ENCODE data around the gene TMEM115.

TMEM115 gene

GRCh38 chr3:50347187-50347813, 12.0 kb downstream of the TMEM115 start:
- Histone ChIP-seq H3K9me3 (ENCODE audit: insufficient read depth, low read length) (no peaks in the 10 kb centered on the region), H2AFZ (ENCODE audit: low read depth, low read length) (no peak overlapping the region), H4K20me1 (ENCODE audit: insufficient read depth, low read length) (no peaks in the 10 kb centered on the region), H3K4me1 (ENCODE audit: low read length) (peaks cover 18% of the 10 kb centered on the region), H3K4me2 (ENCODE audit: low read length) (no peak overlapping the region), H3K9ac (ENCODE audit: low read length) (no peak overlapping the region), H3K27ac (ENCODE audit: low read length) (no peak overlapping the region), H3K27me3 (ENCODE audit: low read depth, low read length) (no peaks in the 10 kb centered on the region), H3K79me2 (ENCODE audit: low read length) (peaks cover 23% of the 10 kb centered on the region), H3K4me3 (ENCODE audit: low read length) (no peak overlapping the region), H3K36me3 (replicated peaks; ENCODE audit: low read depth, low read length) (peaks cover 7% of the 10 kb centered on the region)
- TF ChIP-seq CTCF (IDR thresholded peaks at IDR 0.05; ENCODE audit: low read depth, low read length), result peak; percentile 62
- TF ChIP-seq EZH2phosphoT487 (IDR thresholded peaks at IDR 0.05; ENCODE audit: low read depth), result no peak

GRCh38 chr3:50345586-50346234, 13.6 kb downstream of the TMEM115 start, which contains the start of gene ZMYND10:
Gene ZMYND10, minus strand, starts transcription at chr3:50345732. Its CDS starts 153 bp downstream, at chr3:50345579.
- no peak within 1 kb of the TSS for H2AFZ ChIP-seq (ENCODE audit: low read depth, low read length)

GRCh38 chr3:50345008-50345407, 14.3 kb downstream of the TMEM115 start:
- H3K4me3 ChIP-seq (ENCODE audit: low read length), result no peak overlapping the region
- H3K9me3 ChIP-seq (ENCODE audit: insufficient read depth, low read length), result no peaks in the 10 kb centered on the region
- H3K4me2 ChIP-seq (ENCODE audit: low read length), result no peak overlapping the region
- H3K27me3 ChIP-seq (ENCODE audit: low read depth, low read length), result no peaks in the 10 kb centered on the region
- H3K4me1 ChIP-seq (ENCODE audit: low read length), result peaks cover 9% of the 10 kb centered on the region; the same call in 1 of the 2 replicates
- TF ChIP-seq EZH2phosphoT487 (IDR thresholded peaks at IDR 0.05; ENCODE audit: low read depth) (no peak), CTCF (IDR thresholded peaks at IDR 0.05; ENCODE audit: low read depth, low read length) (no peak)
- no peak overlapping the region for H3K9ac ChIP-seq (ENCODE audit: low read length)
- no peaks in the 10 kb centered on the region for H4K20me1 ChIP-seq (ENCODE audit: insufficient read depth, low read length)
- peaks cover 7% of the 10 kb centered on the region for H3K36me3 ChIP-seq (replicated peaks; ENCODE audit: low read depth, low read length)
- H3K27ac ChIP-seq (ENCODE audit: low read length), result no peak overlapping the region
- peaks cover 8% of the 10 kb centered on the region for H3K79me2 ChIP-seq (ENCODE audit: low read length)
- H2AFZ ChIP-seq (ENCODE audit: low read depth, low read length), result no peak overlapping the region

More at GRCh38 chr3:50345586-50346234, 13.6 kb downstream of the TMEM115 start, which contains the start of gene ZMYND10:
- peaks cover 13% of the 10 kb centered on the region for H3K79me2 ChIP-seq (ENCODE audit: low read length)
- no peaks in the 10 kb centered on the region for H3K9me3 ChIP-seq (ENCODE audit: insufficient read depth, low read length)
- no peaks in the 10 kb centered on the region for H3K27me3 ChIP-seq (ENCODE audit: low read depth, low read length)
- no peak within 1 kb of the TSS for H3K27ac ChIP-seq (ENCODE audit: low read length)
- H4K20me1 ChIP-seq (ENCODE audit: insufficient read depth, low read length), result no peaks in the 10 kb centered on the region
- H3K36me3 ChIP-seq (replicated peaks; ENCODE audit: low read depth, low read length), result peaks cover 7% of the 10 kb centered on the region
- no peak for TF ChIP-seq CTCF (IDR thresholded peaks at IDR 0.05; ENCODE audit: low read depth, low read length)
- no peak for TF ChIP-seq EZH2phosphoT487 (IDR thresholded peaks at IDR 0.05; ENCODE audit: low read depth)
- no peak within 1 kb of the TSS for H3K4me3 ChIP-seq (ENCODE audit: low read length)
- H3K9ac ChIP-seq (ENCODE audit: low read length), result no peak within 1 kb of the TSS
- no peak within 1 kb of the TSS for H3K4me2 ChIP-seq (ENCODE audit: low read length)
- H3K4me1 ChIP-seq (ENCODE audit: low read length), result peaks cover 10% of the 10 kb centered on the region; the same call in 1 of the 2 replicates

- Histone ChIP-seq H3K4me1 (ENCODE audit: low read length) (peaks cover 8% of the 10 kb centered on the region), H3K4me2 (ENCODE audit: low read length) (no peak overlapping the region)
- TF ChIP-seq EZH2phosphoT487 (IDR thresholded peaks at IDR 0.05; ENCODE audit: low read depth) (no peak), CTCF (IDR thresholded peaks at IDR 0.05; ENCODE audit: low read depth, low read length) (no peak)
These were observed 16.3 kb downstream of the TMEM115 start for GRCh38 chr3:50342813-50343633.

More at GRCh38 chr3:50342813-50343633, 16.3 kb downstream of the TMEM115 start:
- no peak overlapping the region for H3K27ac ChIP-seq (ENCODE audit: low read length)
- no peaks in the 10 kb centered on the region for H3K27me3 ChIP-seq (ENCODE audit: low read depth, low read length)
- no peaks in the 10 kb centered on the region for H4K20me1 ChIP-seq (ENCODE audit: insufficient read depth, low read length)
- no peak overlapping the region for H2AFZ ChIP-seq (ENCODE audit: low read depth, low read length)
- H3K4me3 ChIP-seq (ENCODE audit: low read length), result no peak overlapping the region
- no peaks in the 10 kb centered on the region for H3K9me3 ChIP-seq (ENCODE audit: insufficient read depth, low read length)
- H3K79me2 ChIP-seq (ENCODE audit: low read length), result peaks cover 5% of the 10 kb centered on the region
- H3K9ac ChIP-seq (ENCODE audit: low read length), result no peak overlapping the region
- H3K36me3 ChIP-seq (replicated peaks; ENCODE audit: low read depth, low read length), result peaks cover 7% of the 10 kb centered on the region
